Neuronal stem cell (in vitro differentiated cells): ENCODE results near the gene ABCA12.

Experiments
- DNase-seq: peaks from one replicate; pipeline ENCODE4 v3.0.0-alpha.2; 2013; ENCODE audit warnings: low spot score
- H2AFZ ChIP-seq: one replicate; pipeline ENCODE4 v1.6.1; 2013; ENCODE audit warnings: mild to moderate bottlenecking, low read length, inconsistent platforms
- H2AK5ac ChIP-seq: 2 replicates; pipeline ENCODE4 v1.6.1; 2013; ENCODE audit warnings: low read depth, mild to moderate bottlenecking, inconsistent platforms, low read length, moderate library complexity, mixed read lengths
- H2BK120ac ChIP-seq: 2 replicates; pipeline ENCODE4 v1.6.1; 2013; ENCODE audit warnings: low read depth, mild to moderate bottlenecking, inconsistent platforms, low read length, moderate library complexity, mixed read lengths
- H2BK12ac ChIP-seq: one replicate; pipeline ENCODE4 v1.6.1; 2013; ENCODE audit warnings: low read length, inconsistent platforms
- H2BK15ac ChIP-seq: 2 replicates; pipeline ENCODE4 v1.6.1; 2013; ENCODE audit warnings: mild to moderate bottlenecking, low read length, inconsistent platforms, mixed read lengths
- H2BK5ac ChIP-seq: one replicate; pipeline ENCODE4 v1.6.1; 2013; ENCODE audit warnings: inconsistent platforms, mild to moderate bottlenecking, low read length, moderate library complexity
- H3K14ac ChIP-seq: one replicate; pipeline ENCODE4 v1.6.1; 2013; ENCODE audit warnings: low read length, inconsistent platforms
- H3K18ac ChIP-seq: 2 replicates; pipeline ENCODE4 v1.6.1; 2013; ENCODE audit warnings: low read length, inconsistent platforms
- H3K23ac ChIP-seq: 2 replicates; pipeline ENCODE4 v1.6.1; 2013; ENCODE audit warnings: low read depth, mild to moderate bottlenecking, mixed read lengths, low read length, inconsistent platforms; ENCODE audit not compliant: poor library complexity
- H3K27ac ChIP-seq: replicated peaks from 3 replicates; pipeline ENCODE4 v1.5.1; 2013; ENCODE audit warnings: low read length, inconsistent platforms
- H3K27me3 ChIP-seq, 3 experiments: 2 replicates each; pipeline ENCODE4 v1.6.1; 2013; ENCODE audit warnings: low read length in 3 of 3, mild to moderate bottlenecking in 2 of 3, inconsistent platforms in 1 of 3, low read depth in 1 of 3, mixed read lengths in 1 of 3, moderate library complexity in 1 of 3; ENCODE audit not compliant: control insufficient read depth in 3 of 3, insufficient read depth in 3 of 3
- H3K36me3 ChIP-seq, 2 donors: replicated peaks in 1 of 2; 2 replicates each; pipeline ENCODE4 v1.6.1; 2013; ENCODE audit warnings: low read length in 2 of 2; ENCODE audit not compliant: control insufficient read depth in 2 of 2, insufficient read depth in 2 of 2
- H3K4ac ChIP-seq: 2 replicates; pipeline ENCODE4 v1.6.1; 2013; ENCODE audit warnings: inconsistent platforms, mild to moderate bottlenecking, low read length, moderate library complexity
- H3K4me1 ChIP-seq, 2 donors: 1 replicate in 1 of 2; 2 replicates in 1 of 2; pipeline ENCODE4 v1.6.1; 2013; ENCODE audit warnings: low read length in 2 of 2, low read depth in 1 of 2; ENCODE audit not compliant: control insufficient read depth in 2 of 2, insufficient read depth in 1 of 2
- H3K4me2 ChIP-seq: one replicate; pipeline ENCODE4 v1.6.1; 2013; ENCODE audit warnings: mild to moderate bottlenecking, low read length, inconsistent platforms; ENCODE audit not compliant: insufficient read depth, poor library complexity, severe bottlenecking
- H3K4me3 ChIP-seq, 2 donors: 2 replicates each; pipeline ENCODE4 v1.5.1; 2013; ENCODE audit warnings: low read length in 2 of 2, mild to moderate bottlenecking in 2 of 2, inconsistent platforms in 1 of 2, moderate library complexity in 1 of 2
- H3K79me1 ChIP-seq: one replicate; pipeline ENCODE4 v1.6.1; 2013; ENCODE audit warnings: low read depth, mild to moderate bottlenecking, inconsistent platforms, low read length, moderate library complexity
- H3K9ac ChIP-seq: one replicate; pipeline ENCODE4 v1.6.1; 2013; ENCODE audit warnings: mild to moderate bottlenecking, low read depth, low read length, inconsistent platforms; ENCODE audit not compliant: poor library complexity
- H3K9me3 ChIP-seq, 2 donors: replicated peaks in 1 of 2; 2 replicates each; pipeline versions ENCODE3 to v1.6.1; 2013; ENCODE audit warnings: low read length in 2 of 2, mild to moderate bottlenecking in 2 of 2, inconsistent platforms in 1 of 2, low read depth in 1 of 2, mixed read lengths in 1 of 2, moderate library complexity in 1 of 2; ENCODE audit not compliant: control insufficient read depth in 2 of 2, insufficient read depth in 1 of 2
- H4K8ac ChIP-seq: one replicate; pipeline ENCODE4 v1.6.1; 2013; ENCODE audit warnings: low read depth, mild to moderate bottlenecking, inconsistent platforms, low read length, moderate library complexity
- H4K91ac ChIP-seq: one replicate; pipeline ENCODE4 v1.6.1; 2013; ENCODE audit warnings: low read length, low read depth, mild to moderate bottlenecking, inconsistent platforms; ENCODE audit not compliant: poor library complexity
- WGBS, 2 donors: extraction: QIAGEN DNeasy Blood & Tissue Kit; methylation state at CpG; one replicate each; pipeline ENCODE4 v1.1.7; 2013; ENCODE audit warnings: missing lambda C conversion rate in 2 of 2, mixed read lengths in 1 of 2; ENCODE audit not compliant: insufficient read length in 2 of 2, insufficient replicate concordance in 1 of 2; ENCODE audit errors: extremely low coverage in 2 of 2; 5-methylcytosine and 5-hydroxymethylcytosine counted together

ABCA12 gene

DNA sequence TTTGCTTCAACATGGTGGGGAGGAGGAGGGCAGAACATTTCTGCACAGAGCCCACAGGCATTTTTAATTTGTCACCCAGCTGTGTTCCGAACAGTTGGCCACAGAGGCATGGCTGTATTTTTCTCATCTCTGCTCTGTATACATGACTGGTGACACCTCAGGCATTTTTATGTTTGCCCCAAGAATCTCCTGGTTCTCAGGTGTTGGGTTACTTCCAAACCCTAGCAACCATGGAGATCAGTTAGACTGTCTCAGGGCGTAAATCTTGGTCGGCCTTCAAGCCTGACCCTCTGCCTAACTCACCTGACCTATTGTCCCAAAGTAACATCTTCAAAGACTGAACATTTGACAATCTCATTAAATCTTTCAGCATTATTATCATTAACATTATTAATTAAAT is 100.0 kb downstream of the ABCA12 start:
- H3K4me1 ChIP-seq, result no peaks in the 10 kb centered on the region
- no peaks in the 10 kb centered on the region for H3K9me3 ChIP-seq
- no peak overlapping the region for H2AFZ ChIP-seq
- H2BK120ac ChIP-seq, result no peak overlapping the region
- no peak overlapping the region for H3K9ac ChIP-seq
- no peak overlapping the region for H3K14ac ChIP-seq
- no peak overlapping the region for H4K91ac ChIP-seq
- WGBS, 2 donors, result no CpG with 5 or more reads among the region's 3 CpGs
- H3K27me3 ChIP-seq, result no peaks in the 10 kb centered on the region
- H3K23ac ChIP-seq, result no peak overlapping the region
- no peak for DNase-seq
- no peak overlapping the region for H2AK5ac ChIP-seq
- no peak overlapping the region for H3K4me3 ChIP-seq
- no peak overlapping the region for H3K18ac ChIP-seq
- no peaks in the 10 kb centered on the region for H3K79me1 ChIP-seq
- H3K27ac ChIP-seq, result no peak overlapping the region
- H2BK12ac ChIP-seq, result no peak overlapping the region
- H4K8ac ChIP-seq, result no peak overlapping the region
- no peak overlapping the region for H2BK15ac ChIP-seq
- H3K36me3 ChIP-seq, result no peaks in the 10 kb centered on the region
- no peak overlapping the region for H2BK5ac ChIP-seq
- H3K4me2 ChIP-seq, result no peak overlapping the region
- H3K4ac ChIP-seq, result no peak overlapping the region

DNA sequence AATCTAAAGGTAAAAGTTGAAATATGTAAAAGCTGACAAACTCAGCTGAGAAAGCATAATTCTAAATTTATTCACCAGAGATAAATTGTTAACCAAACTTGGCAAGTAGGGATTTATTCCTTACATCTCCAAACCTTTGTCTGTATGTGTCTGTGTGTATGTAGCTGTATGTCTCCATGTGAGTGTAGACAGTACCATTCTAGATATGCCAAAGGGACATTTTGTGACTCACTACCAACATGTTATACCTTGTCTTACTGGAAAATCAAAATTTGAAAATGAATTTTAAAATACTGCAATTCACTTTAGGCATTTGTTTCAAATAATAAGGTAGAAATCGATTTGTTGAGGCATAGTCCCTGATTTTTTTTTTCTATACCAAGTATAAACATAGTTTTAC is 102.1 kb downstream of the ABCA12 start:
- Histone ChIP-seq H2AFZ (no peak overlapping the region), H3K14ac (no peak overlapping the region), H3K23ac (no peak overlapping the region), H3K27me3 (no peaks in the 10 kb centered on the region), H3K4ac (no peak overlapping the region), H2BK12ac (no peak overlapping the region), H3K18ac (no peak overlapping the region), H4K91ac (no peak overlapping the region), H3K9ac (no peak overlapping the region), H2AK5ac (no peak overlapping the region), H3K27ac (no peak overlapping the region), H2BK5ac (no peak overlapping the region), H2BK120ac (no peak overlapping the region), H3K9me3 (no peaks in the 10 kb centered on the region), H2BK15ac (no peak overlapping the region), H4K8ac (no peak overlapping the region), H3K4me2 (no peak overlapping the region), H3K79me1 (no peaks in the 10 kb centered on the region), H3K4me1 (no peaks in the 10 kb centered on the region), H3K4me3 (no peak overlapping the region), H3K36me3 (no peaks in the 10 kb centered on the region)
- no peak for DNase-seq
- no CpG with 5 or more reads among the region's 1 CpG for WGBS, 2 donors

- no CpG with 5 or more reads among the region's 3 CpGs for WGBS, 2 donors
- no peak overlapping the region for H3K9ac ChIP-seq
Measured at GRCh38 chr2:215034154-215034553, 104.3 kb downstream of the ABCA12 start.

DNA sequence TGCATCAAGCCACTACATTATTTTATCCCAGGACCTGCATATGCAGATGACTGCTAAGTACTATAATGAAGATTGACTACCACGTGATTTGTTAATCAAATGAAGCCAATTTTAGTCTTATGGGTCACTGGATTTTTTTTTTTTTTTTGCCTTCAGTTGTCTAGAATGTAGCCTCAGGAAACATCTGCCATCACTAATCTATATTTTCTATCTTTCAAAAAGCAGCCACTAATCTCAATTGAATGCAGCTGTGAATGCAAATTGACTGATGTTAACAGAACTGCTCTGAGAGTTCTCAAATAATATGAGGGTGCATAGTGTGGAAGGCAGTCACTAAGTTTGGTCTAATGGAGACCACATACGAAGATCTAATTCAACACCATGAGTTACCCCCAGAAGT is 106.3 kb downstream of the ABCA12 start:
- Histone ChIP-seq H4K8ac (no peak overlapping the region), H3K23ac (no peak overlapping the region), H2AFZ (no peak overlapping the region), H4K91ac (no peak overlapping the region), H3K4me2 (no peak overlapping the region), H3K18ac (no peak overlapping the region), H3K4ac (no peak overlapping the region), H3K14ac (no peak overlapping the region), H2BK12ac (no peak overlapping the region), H3K4me3 (no peak overlapping the region), H3K9me3 (no peaks in the 10 kb centered on the region), H3K9ac (no peak overlapping the region), H2AK5ac (no peak overlapping the region), H2BK5ac (no peak overlapping the region), H3K27ac (no peak overlapping the region), H2BK120ac (no peak overlapping the region), H3K36me3 (no peaks in the 10 kb centered on the region), H3K4me1 (no peaks in the 10 kb centered on the region), H3K79me1 (no peaks in the 10 kb centered on the region), H3K27me3 (no peaks in the 10 kb centered on the region), H2BK15ac (no peak overlapping the region)
- no peak for DNase-seq
- no CpG with 5 or more reads among the region's 2 CpGs for WGBS, 2 donors

More at GRCh38 chr2:215034154-215034553, 104.3 kb downstream of the ABCA12 start:
- Histone ChIP-seq H2BK15ac (no peak overlapping the region), H3K14ac (no peak overlapping the region), H3K27me3 (no peaks in the 10 kb centered on the region), H3K36me3 (no peaks in the 10 kb centered on the region), H3K4me3 (no peak overlapping the region), H2BK5ac (no peak overlapping the region), H3K9me3 (no peaks in the 10 kb centered on the region), H3K18ac (no peak overlapping the region), H3K27ac (no peak overlapping the region), H4K91ac (no peak overlapping the region), H2BK120ac (no peak overlapping the region), H2BK12ac (no peak overlapping the region), H3K4me2 (no peak overlapping the region), H2AK5ac (no peak overlapping the region), H3K4me1 (no peaks in the 10 kb centered on the region), H2AFZ (no peak overlapping the region), H3K79me1 (no peaks in the 10 kb centered on the region), H3K4ac (no peak overlapping the region), H3K23ac (no peak overlapping the region), H4K8ac (no peak overlapping the region)
- DNase-seq, result no peak
